Hematopoietic multipotent progenitor cell (in vitro differentiated cells): ENCODE data around the gene INPP4B. TPM values are rescaled to one million over a fixed set of nuclear protein-coding genes. Genes with fewer than 3 reads are reported as not detected.
A peak's percentile ranks its signal among the peaks of the same experiment; 100 is the strongest.

Experiments used
- DNase-seq, 3 donors: peaks; one replicate each; pipeline ENCODE4 v3.0.0-alpha.2; 2011 to 2015; ENCODE audit warnings: low read depth in 2 of 3, low spot score in 2 of 3
- total RNA-seq: library from RNA; depleted of rRNA; stranded (reverse); fragments of >200 nt; gene quantifications from one replicate; pipeline ENCODE4 v1.2.3, GENCODE V29; 2012

The INPP4B gene
- total RNA-seq, 1 donor: 24.5 TPM

DNA sequence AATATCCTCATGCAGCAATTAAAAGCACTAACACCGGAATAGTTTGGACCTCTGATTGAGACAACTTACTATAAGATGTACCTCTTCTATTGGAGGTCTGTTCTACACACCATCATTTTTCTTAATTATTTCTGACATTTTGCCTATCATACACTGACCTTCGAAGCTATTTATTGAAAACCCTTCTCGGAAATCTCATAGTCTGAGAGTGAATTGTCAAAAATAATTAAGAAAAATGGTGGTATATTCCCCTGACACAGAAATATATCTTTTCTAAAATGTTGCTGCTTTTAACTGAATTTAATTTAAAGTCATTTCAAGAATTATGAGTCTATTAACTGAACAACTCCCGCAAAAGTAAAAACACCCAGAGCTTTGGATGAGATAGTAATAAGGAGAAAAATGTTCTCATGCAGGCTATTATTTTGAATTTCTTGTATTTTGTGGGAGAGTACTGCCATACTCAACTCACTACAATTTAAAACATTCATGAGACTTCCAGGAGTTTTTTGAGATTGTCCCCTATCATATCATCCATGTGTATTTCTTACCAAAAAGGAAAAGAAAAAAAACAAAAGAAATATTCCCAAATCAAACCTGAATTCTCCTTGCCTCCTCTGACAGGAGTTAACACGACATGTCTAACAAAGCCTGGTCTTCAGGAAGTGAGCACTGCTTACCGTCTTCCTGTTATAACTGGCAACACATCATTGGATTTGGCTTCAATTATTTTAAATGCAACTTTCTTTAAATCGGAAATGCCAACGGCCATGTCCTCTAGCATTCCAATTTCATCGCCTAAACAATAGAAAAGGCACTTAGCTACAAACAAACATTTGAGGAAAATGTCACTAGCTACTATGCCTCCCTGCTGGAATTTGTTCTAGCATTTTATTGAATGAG lies 724.4 kb downstream of the INPP4B start:
- DNase-seq: no peak

DNA sequence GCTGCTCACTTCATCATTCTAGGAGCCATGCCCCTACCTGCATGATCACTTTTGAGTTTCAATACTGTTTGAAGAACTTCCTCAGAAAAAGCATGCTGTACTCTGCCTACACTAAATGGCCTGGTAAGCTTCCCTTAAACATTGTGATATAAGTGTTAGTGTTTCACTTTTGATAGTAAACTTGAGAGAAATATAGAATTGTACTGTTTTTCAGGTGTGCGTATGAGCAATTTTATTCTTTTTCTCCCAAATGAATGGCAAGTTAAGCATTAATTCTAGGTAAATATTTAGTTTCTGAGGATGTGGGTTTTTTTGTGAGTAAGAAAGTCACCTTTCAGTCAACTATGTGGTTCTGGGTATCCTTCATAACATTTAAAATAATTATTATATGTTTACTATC lies 725.2 kb downstream of the INPP4B start:
- no peak for DNase-seq

- DNase-seq: no peak
These were observed 733.6 kb downstream of the INPP4B start for GRCh38 chr4:142112451-142112850.

GRCh38 chr4:142110136-142110535 lies 736.0 kb downstream of the INPP4B start:
- DNase-seq: no peak

DNA sequence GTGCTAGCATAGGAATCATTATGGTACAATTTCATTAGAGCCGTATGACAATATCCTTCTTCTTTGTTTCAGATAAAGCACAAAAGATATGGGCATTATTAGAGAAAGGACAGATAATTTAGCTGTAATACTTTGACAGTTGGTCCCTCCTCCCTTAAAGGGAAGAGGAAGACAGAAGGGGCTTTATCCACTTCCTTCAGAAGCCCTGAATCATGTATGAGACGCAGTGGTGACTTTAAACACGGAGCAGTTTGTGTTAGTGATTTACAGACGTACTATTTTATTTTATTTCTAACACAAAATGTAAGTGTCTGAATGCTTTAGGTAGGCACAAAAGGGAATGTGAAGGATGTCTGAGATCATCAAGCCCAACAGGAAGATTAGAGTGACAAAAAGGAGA lies 742.1 kb downstream of the INPP4B start:
- DNase-seq: peak in 2 of 3 donors; percentile 58 to 88

GRCh38 chr4:142101401-142101800 lies 744.7 kb downstream of the INPP4B start:
- DNase-seq: no peak

GRCh38 chr4:142100941-142101340 lies 745.2 kb downstream of the INPP4B start:
- no peak for DNase-seq

- no peak for DNase-seq
These were observed 747.1 kb downstream of the INPP4B start for GRCh38 chr4:142098900-142099545.

- DNase-seq: no peak
These were observed 747.7 kb downstream of the INPP4B start for GRCh38 chr4:142098380-142098779.

DNA sequence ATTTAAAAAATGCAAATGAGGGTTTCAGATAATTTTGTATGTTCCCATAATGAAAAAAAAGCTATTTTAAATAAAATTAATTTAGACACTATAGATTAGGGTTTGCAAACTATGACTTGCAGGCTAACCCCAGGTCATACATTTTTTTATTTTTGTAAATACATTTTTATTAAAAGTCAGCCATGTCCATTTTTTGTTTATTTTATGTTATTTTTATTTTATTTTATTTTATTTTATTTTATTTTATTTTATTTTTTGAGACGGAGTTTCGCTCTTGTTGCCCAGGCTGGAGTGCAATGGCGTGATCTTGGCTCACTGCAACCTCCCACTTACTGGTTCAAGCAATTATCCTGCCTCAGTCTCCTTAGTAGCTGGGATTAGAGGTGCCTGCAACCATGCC lies 749.1 kb downstream of the INPP4B start:
- DNase-seq: no peak

DNA sequence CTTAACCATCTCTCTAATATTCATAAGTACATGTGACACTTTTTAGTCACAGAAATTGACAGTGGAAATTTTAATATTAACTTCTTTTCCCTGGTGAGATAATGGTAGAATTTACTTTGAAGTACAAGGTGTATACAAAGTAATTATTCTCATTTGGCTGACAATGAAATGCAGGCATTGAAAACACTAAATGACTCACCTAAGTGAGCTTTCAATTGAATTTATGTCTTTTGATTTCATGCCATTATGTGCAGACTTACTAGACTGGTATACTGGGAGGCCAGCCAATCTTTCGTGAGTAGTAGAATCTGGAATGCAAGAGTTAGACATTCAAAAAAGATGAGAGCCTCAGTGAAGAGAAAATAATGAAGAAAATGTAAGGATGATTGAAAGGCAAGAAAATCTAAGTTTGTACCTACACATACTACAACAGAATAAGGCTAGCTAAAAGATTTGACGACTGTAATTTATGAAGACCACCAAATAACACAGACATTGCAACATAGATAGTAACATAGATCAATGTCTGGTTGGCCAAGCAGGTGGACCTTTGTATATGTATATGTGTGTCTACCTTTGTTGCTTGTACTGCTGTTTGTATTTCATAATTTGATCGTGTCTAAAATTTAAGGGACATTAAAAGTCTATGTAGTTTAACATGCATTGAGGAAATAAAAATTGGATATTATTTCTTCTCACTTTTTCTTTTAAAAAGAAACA lies 750.1 kb downstream of the INPP4B start:
- DNase-seq: no peak

DNA sequence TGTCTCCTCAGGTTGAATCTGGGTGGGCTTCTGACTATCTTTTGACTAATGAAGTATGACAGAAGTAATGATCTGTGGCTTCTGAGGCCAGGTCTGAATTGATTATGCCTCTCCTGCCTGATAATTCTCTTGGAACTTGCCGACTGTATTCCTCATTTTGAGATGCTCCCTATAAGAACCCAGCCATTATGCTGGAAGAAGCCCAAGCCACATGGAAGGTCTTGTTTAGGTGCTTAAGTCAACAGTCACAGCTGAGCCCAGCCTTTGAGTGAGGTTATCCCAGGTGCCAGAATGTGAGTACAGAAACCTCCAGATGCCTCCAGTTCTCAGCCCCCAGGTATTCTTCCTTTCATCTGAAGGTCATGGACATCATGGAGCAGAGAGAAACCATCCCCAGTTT lies 753.2 kb downstream of the INPP4B start:
- DNase-seq: no peak

- DNase-seq: no peak
These were observed 754.4 kb downstream of the INPP4B start for GRCh38 chr4:142091691-142092182.

- DNase-seq: no peak
These were observed 755.0 kb downstream of the INPP4B start for GRCh38 chr4:142091085-142091513.

- no peak for DNase-seq
These were observed 757.2 kb downstream of the INPP4B start for GRCh38 chr4:142088906-142089305.

- no peak for DNase-seq
These were observed 760.4 kb downstream of the INPP4B start for GRCh38 chr4:142085513-142086292.

DNA sequence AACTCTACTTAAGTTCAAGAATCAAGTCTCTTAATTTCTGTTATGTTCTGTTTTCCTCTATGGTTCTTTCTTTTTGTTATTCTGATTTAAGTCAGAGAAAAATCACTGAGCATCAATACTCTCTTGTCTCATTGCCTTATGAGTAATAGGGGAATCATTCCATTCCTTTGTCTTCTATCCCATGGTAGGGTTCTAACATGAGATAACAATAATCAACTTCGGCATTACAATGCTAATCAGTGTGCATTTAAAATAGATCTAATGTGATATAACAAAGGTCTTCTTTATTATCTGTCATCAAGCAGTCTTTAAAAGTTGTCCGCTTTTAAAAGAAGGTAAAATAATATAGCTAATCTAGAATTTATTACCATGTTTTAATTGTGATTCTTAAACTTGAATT lies 762.8 kb downstream of the INPP4B start:
- DNase-seq: no peak

GRCh38 chr4:142081025-142081424 lies 765.1 kb downstream of the INPP4B start:
- no peak for DNase-seq

- DNase-seq: no peak
These were observed 766.1 kb downstream of the INPP4B start for GRCh38 chr4:142079959-142080358.

- DNase-seq: no peak
These were observed 769.1 kb downstream of the INPP4B start for GRCh38 chr4:142077048-142077447.
